Fibroblast of gingiva (primary cell): Measurements from ENCODE around the gene PTGR2.
"Not testable (repeated sequence)": the region's sequence is repeated elsewhere in the genome, so short reads cannot be mapped to it uniquely, and the experiment has no call there.

Experiments used
- DNase-seq: peaks from one replicate; pipeline ENCODE4 v3.0.0-alpha.2; 2011; ENCODE audit warnings: low read depth

PTGR2 gene

GRCh38 chr14:73887318-73887616, 35.6 kb downstream of the PTGR2 start:
- no peak for DNase-seq

- DNase-seq = no peak
These were observed 36.2 kb downstream of the PTGR2 start for GRCh38 chr14:73887694-73888459.

GRCh38 chr14:73888460-73888725, 36.8 kb downstream of the PTGR2 start:
- DNase-seq = peak; percentile 17

GRCh38 chr14:73888971-73889370, 37.3 kb downstream of the PTGR2 start:
- DNase-seq = no peak

GRCh38 chr14:73889376-73889775, 37.7 kb downstream of the PTGR2 start:
- no peak for DNase-seq

- not testable (repeated sequence) for DNase-seq
These were observed 42.6 kb downstream of the PTGR2 start for GRCh38 chr14:73894180-73894687.

- no peak for DNase-seq
These were observed 44.3 kb downstream of the PTGR2 start for GRCh38 chr14:73895939-73896338.

GRCh38 chr14:73896521-73896920, 44.9 kb downstream of the PTGR2 start:
- DNase-seq = no peak

- DNase-seq = peak; percentile 79
These were observed 51.4 kb downstream of the PTGR2 start for GRCh38 chr14:73903028-73903427.

GRCh38 chr14:73909681-73910080, 58.0 kb downstream of the PTGR2 start:
- no peak for DNase-seq

- DNase-seq = no peak
These were observed 61.6 kb downstream of the PTGR2 start for GRCh38 chr14:73913256-73913655.

GRCh38 chr14:73916324-73916723, 64.7 kb downstream of the PTGR2 start:
- no peak for DNase-seq

- DNase-seq = not testable (repeated sequence)
These were observed 67.8 kb downstream of the PTGR2 start for GRCh38 chr14:73919457-73919856.

- no peak for DNase-seq
These were observed 72.7 kb downstream of the PTGR2 start for GRCh38 chr14:73924337-73924736.
